D341Med (cell line): Measurements from ENCODE around the gene EPHA10.

Experiments used
- DNase-seq: peaks from one replicate; pipeline ENCODE4 v3.0.0; 2012; ENCODE audit warnings: low spot score

EPHA10 gene

GRCh38 chr1:37676281-37677142, 88.4 kb downstream of the EPHA10 start:
- DNase-seq = no peak

- DNase-seq = peak; percentile 11
Observed at GRCh38 chr1:37673920-37674319, 91.0 kb downstream of the EPHA10 start.

- peak; percentile 14 for DNase-seq
Observed at GRCh38 chr1:37672136-37672870, 92.6 kb downstream of the EPHA10 start.

- DNase-seq = no peak
Observed at GRCh38 chr1:37671261-37671660, 93.7 kb downstream of the EPHA10 start.

GRCh38 chr1:37670133-37670532, 94.8 kb downstream of the EPHA10 start:
- no peak for DNase-seq

GRCh38 chr1:37667023-37667671, 97.8 kb downstream of the EPHA10 start:
- DNase-seq = peak; percentile 26

- DNase-seq = no peak
Observed at GRCh38 chr1:37666241-37666867, 98.6 kb downstream of the EPHA10 start.
